Inflammatory macrophage treated with lipopolysaccharide for 1 hour (primary cell): ENCODE results near the gene IRF7.

ENCODE experiments used
- DNase-seq, 2 donors: peaks; one replicate each; pipeline ENCODE4 v3.0.0-alpha.2; 2020 to 2022

IRF7 gene

DNA sequence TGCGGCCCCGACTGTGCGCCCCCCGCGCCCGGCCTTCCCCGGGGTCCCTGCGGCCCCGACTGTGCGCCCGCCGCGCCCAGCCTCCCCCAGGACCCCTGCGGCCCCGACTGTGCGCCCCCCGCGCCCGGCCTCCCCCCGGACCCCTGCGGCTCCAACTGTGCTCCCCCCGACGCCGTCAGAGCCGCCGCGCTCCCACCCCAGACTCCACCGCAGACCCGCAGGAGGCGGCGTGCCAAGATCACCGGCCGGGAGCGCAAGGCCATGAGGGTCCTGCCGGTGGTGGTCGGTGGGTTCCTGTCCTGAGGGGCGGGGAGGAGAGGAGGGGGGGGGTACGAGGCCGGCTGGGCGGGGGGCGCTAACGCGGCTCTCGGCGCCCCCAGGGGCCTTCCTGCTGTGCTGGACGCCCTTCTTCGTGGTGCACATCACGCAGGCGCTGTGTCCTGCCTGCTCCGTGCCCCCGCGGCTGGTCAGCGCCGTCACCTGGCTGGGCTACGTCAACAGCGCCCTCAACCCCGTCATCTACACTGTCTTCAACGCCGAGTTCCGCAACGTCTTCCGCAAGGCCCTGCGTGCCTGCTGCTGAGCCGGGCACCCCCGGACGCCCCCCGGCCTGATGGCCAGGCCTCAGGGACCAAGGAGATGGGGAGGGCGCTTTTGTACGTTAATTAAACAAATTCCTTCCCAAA is 24.4 kb upstream of the IRF7 start:
- peak in 1 of 2 donors; percentile 3 for DNase-seq

DNA sequence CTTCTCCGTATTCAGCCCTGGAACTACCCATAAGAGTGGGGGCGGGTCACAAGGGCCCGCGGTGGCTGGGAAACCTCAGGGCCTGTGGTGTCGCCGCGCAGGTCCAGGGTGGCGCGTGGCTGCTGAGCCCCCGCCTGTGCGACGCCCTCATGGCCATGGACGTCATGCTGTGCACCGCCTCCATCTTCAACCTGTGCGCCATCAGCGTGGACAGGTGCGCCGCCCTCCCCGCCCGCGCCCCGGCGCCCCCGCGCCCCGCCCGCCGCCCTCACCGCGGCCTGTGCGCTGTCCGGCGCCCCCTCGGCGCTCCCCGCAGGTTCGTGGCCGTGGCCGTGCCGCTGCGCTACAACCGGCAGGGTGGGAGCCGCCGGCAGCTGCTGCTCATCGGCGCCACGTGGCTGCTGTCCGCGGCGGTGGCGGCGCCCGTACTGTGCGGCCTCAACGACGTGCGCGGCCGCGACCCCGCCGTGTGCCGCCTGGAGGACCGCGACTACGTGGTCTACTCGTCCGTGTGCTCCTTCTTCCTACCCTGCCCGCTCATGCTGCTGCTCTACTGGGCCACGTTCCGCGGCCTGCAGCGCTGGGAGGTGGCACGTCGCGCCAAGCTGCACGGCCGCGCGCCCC is 23.7 kb upstream of the IRF7 start:
- DNase-seq: no peak

DNA sequence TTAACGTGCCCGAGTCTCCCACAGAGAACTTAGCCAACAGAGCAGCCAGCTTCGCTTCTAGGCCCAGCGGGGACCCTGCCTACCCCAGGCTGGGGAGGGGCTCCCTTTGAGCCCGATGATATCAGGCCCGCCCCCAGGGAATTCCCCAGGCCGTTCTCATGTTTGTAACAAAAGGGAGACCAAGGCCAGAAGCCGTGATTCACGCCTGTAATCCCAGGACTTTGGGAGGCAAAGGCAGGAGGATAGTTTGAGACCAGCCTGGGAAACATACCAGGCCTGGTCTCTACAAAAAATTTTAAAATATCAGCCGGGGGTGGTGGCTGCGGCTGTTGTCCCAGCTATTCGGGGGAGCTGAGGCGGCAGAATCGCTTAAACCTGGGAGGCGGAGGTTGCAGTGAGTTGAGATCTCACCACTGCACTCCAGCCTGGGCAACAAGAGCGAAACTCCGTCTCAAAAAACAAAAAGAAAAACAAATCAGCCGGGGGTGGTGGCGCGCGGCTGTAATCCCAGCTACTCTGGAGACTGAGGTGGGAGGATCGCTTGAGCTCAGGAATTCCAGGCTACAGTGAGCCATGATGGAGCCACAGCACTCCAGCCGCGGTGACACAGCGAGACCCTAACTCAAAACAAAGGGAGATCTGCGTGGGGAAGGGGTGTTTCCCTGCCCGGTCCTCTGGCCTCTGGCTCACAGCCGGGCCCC is 23.0 kb upstream of the IRF7 start:
- DNase-seq: no peak

DNA sequence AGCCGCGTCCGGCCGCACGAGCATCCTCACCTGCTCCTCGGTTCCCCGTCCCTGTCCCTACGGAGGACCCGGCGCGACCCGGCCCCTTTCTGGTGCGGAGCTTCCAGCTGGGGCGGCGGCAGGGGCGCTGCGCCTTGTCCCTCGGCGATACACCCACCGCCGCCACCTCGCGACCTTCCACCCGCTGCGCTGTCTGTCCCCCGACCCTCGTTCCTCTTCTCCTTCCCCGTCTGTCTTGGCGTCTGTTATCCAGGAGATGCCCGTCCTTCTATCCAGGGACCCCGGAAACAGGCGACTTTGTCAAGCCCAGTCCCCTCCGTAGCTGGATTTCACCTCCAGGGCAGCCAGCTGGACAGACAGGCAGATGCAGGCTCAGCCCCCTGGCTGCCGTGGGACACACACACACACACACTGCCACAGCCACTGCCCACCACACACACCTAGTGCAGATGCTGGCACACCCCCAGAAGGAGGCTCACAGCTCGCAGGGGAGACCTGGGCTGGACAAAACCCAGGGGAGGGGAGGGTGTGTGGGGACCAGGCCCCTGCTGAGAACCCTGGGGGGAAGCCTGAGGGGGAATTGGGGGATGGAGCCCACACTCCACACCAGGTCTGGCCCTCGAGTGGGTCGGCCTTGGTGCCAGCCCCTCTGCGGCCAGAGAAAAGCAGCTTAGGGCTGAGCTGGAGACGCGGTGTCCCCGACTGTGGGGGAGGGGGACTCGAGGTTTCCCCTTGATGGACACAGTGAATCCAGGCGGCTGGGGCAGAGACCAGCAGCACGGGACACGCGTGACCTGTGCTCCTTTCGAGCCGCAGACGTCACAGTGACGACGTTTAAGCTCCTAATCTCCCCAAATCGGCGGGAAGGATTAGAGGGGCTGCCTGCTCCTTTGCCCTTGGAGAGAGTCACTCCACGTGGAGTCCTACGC is 22.1 kb upstream of the IRF7 start:
- no peak for DNase-seq

DNA sequence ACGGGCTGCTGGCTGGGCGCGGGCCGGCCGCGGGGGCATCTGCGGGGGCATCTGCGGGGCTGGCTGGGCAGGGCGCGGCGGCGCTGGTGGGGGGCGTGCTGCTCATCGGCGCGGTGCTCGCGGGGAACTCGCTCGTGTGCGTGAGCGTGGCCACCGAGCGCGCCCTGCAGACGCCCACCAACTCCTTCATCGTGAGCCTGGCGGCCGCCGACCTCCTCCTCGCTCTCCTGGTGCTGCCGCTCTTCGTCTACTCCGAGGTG is 21.5 kb upstream of the IRF7 start:
- no peak for DNase-seq

DNA sequence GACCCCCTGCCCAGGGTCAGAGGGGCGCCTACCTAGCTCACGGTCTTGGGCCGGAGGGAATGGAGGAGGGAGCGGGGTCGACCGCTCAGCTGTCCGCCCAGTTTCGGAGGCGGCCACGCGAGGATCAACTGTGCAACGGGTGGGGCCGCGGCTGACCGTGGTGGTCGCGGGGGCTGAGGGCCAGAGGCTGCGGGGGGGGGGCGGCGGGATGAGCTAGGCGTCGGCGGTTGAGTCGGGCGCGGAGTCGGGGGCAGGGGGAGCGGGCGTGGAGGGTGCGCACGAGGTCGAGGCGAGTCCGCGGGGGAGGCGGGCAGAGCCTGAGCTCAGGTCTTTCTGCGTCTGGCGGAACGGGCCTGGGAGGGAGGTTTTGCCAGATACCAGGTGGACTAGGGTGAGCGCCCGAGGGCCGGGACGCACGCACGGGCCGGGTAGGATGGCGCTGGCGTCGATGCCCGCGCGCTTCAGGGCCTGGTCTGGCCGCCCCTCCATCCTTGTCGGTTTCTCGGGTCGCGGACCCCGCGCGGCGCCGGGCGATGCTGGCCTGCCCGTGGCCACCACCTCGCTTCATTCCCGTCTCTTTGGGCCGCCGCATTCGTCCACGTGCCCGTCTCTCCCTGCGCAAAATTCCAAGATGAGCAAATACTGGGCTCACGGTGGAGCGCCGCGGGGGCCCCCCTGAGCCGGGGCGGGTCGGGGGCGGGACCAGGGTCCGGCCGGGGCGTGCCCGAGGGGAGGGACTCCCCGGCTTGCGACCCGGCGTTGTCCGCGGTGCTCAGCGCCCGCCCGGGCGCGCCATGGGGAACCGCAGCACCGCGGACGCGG is 21.0 kb upstream of the IRF7 start, which contains the start of gene DRD4:
Gene DRD4 (plus strand): TSS at position 759 of the 822 bp plus-strand sequence. CDS start 36 bp downstream, at position 795.
- DNase-seq: peak; percentile 65 to 66

DNA sequence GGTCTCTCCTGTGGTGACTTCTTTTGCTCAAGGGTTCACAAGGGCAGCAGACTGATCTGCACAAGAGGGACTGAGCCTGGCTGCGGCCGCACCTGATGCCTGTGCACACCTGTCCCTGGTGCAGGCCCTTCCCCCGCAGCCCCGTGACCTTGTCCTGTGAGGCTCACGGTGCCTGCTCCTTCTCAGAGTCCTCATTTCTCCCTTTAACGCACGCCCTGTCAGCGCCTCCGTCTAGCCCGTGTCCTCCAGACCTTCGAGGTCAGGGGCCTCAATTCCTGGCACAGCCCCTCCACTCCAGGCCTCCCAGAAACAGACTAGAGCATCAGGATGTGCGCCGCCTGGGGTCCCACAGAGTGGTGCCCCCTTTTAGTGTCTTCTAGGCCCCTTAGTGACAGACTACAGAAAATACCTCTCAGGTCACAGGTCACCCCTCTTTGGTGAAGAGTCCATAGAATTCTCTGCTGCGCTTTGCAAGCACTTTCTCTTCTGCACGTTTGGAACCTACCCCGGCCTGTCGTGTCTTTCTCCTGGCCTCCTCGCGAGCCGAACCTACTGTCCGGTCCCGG is 20.3 kb upstream of the IRF7 start:
- DNase-seq: no peak

DNA sequence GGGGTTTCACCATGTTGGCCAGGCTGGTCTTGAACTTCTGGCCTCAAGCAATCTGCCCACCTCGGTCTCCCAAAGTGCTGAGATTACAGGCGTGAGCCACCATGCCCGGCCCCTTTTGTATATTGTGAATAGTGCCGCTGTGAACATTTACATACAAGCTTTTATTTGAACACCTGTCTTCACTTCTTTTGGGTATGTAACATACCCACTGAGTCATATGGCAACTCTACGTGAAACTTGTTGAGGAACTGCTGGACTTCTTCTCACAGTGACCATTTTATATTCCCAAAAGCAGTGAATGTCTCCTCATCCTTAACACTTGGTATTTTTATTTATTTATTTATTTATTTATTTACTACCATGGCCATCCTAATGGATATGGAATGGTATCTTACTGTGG is 15.1 kb upstream of the IRF7 start:
- DNase-seq: no peak

DNA sequence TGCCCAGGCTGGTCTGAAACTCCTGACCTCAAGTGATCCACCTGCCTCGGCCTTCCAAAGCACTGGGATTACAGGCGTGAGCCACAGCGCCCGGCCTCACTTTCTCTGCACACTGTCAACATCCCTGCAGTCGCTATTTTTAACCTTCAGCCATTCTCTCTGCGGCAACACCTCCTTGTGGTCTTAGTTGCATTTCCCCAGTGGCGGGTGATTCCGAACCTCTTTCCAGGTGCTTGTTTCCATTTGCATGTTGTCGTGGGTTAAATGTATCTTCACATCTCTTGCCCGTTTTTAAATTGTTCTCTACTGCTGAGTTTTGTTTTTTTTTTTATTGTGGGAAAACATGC is 13.5 kb upstream of the IRF7 start:
- no peak for DNase-seq

DNA sequence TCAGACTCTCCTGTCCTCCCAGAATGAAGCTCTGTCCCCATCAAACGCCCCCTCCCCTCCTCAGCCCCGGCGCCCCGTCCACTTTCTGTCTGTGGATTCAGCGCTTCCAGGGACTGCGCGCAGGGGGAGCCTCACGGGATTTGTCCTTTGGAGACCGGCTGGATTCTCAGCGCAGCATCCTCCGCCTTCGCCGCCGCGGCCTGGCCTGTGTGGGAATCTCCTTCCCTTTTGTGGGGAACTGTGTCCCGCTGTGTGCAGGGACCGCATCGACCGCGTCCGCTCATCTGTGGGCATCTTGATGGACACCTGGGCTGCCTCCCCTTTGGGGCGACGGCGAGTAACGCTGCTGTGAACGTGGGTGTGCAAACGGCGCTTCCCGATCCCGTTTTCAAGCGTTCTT is 12.3 kb upstream of the IRF7 start:
- DNase-seq: no peak

DNA sequence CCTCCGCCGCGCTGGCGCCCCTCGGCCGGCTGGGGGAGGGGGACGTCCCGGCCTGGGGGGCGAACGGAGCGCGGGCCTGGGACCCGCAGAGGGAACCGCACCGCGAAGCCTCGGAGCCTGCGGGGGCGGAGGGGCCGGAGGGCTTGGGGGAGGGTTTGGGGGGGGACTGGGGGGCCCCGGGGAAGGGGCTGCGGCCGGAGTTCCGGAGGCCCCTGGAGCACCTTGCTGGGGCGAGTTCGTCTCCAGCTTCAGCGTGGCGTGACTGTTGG is 11.5 kb upstream of the IRF7 start:
- no peak for DNase-seq

DNA sequence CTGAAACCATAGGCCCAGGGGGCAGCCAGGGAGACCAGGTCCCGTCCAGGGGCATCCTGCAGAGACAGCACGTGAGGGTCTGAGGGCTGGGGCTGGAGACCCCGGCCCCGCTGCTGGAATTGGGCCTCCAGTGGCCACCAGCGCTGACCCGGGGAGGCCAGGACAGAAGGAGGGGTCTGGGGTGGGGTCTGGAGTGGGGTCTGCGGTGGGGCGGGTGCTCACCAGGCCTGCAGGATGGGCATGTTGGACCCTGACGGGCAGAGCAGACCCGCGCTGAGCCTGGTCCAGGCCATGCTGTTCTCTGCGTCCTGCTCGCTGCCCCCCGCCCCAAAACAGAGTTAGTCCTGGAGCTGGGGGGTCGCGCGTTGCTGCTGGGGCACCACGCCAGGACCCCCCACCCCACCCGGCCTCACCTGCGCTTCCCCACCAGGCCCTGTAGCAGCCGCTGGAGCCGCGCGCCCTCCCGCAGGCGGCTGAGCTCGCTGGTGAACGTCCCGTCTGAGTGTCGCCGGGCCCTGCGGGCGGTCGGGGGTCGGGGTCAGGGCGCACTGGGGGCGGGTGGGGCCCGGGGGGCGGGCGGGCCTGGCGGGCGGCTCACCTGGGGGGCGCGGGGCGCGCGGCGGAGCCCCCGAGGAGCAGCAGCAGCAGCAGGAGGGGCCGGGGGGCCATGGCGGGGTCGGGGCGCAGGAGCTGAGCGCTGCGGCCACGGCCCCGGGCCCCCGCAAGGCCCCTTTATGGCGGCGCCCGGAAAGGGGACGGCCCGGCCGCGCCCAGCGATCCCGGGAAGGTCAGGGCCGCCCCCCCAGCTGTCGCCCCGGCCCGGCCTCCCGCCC is 10.9 kb upstream of the IRF7 start, which contains the start of gene SCT:
Gene SCT (minus strand): TSS at position 707 of the 833 bp plus-strand sequence. CDS start 38 bp downstream, at position 669.
- DNase-seq: no peak

DNA sequence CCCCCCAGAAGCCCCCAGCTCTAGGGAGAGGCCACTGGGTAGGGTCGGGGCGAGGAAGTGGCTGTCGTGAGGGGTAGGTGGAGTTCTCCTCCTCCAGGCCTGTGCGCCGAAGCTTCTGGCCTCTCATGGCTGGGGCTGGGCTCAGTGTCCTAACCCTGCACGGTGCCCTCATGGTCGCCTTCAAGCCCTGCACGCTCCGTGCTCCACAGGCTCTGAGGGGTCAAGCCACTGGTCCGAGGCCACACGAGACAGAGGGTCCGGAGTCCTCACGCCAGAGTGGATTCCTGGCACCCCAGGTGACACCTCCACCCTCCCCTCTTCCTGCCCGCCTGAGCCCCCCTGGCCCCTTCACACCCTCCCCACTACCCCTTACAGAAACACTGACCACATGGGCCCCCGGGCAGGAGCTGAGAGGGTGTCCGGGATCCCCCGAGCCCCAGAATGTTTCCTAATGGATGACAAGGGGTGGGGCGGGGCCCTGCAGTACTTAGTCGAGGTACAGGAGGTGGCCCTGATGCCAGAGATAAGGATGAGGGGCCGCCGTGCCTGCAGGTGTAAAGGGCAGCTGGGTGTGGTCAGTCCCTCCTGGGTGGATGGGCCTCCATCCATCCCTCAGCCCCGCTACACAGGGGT is 10.0 kb upstream of the IRF7 start:
- DNase-seq: no peak

DNA sequence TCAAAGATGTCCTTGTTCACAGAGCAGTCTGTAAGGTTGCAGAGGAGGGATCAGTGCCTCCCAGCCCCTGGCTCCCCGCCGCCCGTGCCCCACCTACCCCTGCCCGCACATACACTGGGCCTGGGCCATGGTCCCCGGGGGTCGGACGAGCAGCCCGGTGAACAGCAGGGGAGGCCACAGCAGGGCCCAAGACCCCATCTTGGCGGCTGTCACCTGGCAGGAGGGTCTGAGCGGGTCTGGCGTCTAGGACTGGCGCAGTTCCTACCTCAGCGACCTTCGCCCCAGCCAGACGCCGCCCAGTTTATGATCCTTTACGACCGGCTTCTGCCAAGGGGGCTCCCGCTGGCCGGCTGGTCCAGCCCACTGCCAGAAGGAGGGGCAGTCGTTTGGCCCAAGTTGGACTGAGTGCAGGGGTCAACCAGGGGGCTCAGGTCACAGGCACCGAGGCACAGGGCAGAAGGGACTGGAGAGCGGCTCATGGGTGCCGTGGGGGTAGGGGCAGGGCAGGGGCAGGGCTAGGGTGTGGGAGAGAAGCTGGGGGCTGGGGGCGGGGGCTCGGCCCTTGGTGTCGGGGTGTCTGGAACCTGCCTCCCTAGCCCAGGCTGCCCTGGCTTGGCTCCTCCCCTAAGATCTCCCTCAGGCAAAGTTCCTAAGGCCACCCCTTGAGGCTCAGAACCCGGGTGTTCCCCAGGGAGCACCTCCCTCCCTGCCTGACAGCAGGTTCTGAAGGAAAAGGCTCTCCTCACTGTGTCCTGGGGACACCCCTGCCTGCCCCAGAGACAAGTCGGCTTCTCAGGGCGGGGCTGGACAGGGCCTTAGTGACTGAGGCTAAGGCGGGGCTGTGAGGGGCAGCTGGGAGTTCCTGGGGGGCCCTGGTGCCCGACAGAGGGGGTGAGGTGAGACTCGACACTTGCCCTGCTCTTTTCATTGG is 9.2 kb upstream of the IRF7 start, which contains the start of gene CDHR5:
Gene CDHR5 (minus strand): TSS at position 251 of the 931 bp plus-strand sequence. CDS start 53 bp downstream, at position 198.
- DNase-seq: no peak

DNA sequence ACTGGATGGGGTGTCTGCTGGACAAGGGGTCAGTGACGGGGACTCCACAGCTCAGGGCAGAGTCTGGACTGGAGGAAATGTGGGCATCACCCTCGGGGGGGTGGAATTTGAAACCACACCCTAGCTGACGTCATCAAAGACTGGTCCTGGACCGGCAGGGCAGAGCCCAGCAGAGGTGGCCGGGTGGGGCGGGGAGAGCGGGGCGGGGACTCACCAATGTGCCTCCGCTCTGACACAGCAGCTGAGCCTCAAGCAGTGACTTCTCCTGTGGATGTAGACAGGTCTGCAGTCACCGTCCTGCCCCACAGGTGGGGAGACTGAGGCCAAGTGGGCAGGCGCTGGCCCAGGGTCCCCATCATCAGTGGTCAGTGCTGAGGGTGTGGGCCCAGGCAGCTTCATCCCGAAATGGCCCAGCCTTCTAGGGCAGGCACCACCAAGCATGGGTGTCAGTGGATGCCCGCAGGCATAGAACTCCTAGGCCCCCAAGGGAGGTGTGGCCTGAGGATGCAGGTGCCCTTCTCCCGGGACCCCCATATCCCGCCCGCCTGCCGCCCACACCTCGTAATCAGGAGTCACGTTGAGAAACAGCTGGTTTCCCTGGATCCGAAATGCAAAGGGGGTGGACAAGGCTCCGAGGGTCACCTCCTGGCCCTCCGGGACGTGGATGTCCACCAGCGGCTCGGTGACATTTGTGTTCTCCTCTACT is 8.4 kb upstream of the IRF7 start:
- no peak for DNase-seq

DNA sequence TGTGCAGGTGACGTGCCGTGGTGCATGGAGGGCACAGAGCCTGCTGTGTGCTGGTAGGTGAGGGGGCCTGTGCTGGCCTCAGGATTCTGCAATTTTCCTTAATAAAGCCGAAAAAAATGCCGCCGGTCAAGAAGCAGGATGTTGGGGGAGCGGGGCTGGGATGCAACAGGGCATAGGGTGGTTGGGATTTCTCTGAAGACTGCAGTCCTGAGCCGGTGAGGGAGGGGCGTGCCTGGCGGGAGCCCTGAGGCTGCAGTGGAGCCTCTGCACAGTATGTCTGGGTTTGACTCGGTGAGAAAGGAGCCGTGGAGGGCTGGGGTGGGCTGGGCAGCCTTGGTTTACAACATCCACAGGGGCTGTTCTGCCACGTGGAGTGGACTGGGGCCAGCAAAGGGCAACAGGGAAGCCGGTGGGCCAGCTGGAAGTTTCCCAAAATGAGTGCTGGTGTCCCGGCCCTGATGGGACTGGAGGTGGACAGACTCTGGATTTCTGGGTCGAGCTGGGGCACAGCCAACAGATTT is 7.7 kb upstream of the IRF7 start:
- DNase-seq: no peak

DNA sequence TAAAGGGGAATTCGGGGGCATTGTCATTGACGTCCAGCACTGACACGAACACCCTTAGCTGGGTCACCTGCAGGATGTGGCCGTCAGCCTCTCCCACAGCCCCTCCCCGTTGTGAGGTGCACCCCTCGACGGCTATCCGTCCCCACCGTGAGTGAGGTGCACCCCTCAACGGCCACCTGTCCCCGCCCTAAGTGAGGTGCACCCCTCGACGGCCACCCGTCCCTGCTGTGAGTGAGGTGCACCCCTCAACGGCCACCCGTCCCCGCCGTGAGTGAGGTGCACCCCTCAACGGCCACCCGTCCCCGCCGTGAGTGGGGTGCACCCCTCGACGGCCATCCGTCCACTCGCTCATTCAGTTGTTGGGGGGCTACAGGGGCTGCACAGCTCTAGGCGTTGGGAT is 6.1 kb upstream of the IRF7 start:
- DNase-seq: no peak

DNA sequence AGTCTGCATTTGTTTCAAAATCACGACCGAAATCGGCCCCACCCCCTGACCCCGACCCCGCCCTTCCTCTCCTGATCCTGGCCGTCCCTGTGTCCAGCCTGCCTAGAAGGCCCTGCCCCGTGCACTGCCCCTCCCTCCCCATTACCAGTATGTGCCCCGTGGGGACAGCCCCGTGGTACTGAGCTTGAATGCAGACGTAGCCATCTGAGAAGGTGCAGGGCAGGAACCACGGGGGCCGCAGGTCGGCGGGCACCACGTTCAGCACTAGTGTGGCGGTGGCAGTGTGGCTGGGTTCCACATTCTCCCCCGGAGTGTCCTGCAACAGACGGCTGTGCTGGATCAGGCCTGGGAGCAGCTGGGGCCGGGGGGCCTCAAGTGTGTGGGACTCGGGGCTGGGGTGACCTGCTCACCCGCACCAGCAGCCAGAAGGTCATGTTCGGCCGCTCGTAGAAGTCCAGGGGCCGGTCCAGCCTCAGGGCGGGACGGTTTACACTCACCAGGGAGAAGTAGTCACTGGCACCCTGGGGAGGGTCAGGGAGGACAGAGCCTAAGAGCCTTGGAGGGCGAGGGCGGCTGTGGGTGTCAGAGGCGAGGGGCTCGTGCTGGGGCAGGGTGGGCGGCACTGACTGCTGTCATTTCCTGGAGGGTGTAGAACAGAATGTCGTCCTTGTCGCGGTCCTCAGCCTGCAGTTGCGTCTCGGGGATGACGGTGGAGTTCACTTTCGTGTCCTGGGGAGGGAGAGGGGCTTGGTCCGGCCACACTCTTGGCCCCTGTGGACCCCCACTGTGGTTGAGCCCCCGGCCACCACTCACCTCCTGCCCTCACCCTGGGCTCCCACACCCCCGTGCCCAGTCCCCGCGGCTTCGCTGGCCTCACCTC is 5.4 kb upstream of the IRF7 start:
- no peak for DNase-seq
